ENCODE results near the gene HK2. TPM values are rescaled to one million over a fixed set of nuclear protein-coding genes. Genes with fewer than 3 reads are reported as not detected.

The HK2 gene
- total RNA-seq, 1 donor from 2014 or later = 23.2 TPM

- Mint-ChIP-seq H3K9me3 (ENCODE audit: unreplicated experiment) (no peaks in the 10 kb centered on the region), H3K4me3 (ENCODE audit: unreplicated experiment) (peak overlapping the region; percentile 54), H3K27ac (ENCODE audit: unreplicated experiment) (no peak overlapping the region), H3K4me1 (ENCODE audit: unreplicated experiment) (no peaks in the 10 kb centered on the region), H3K36me3 (ENCODE audit: low read depth, unreplicated experiment) (peaks cover 75% of the 10 kb centered on the region), H3K27me3 (ENCODE audit: unreplicated experiment) (peaks cover 2% of the 10 kb centered on the region)
- TF ChIP-seq CTCF (IDR thresholded peaks at IDR 0.05; ENCODE audit: unreplicated experiment) = no peak
- no peak for DNase-seq (ENCODE audit: low spot score)
Observed at GRCh38 chr2:74886251-74886650, 52.3 kb downstream of the HK2 start.

GRCh38 chr2:74886811-74887210, 52.9 kb downstream of the HK2 start:
- DNase-seq (ENCODE audit: low spot score) = no peak
- no peaks in the 10 kb centered on the region for H3K4me1 Mint-ChIP-seq (ENCODE audit: unreplicated experiment)
- peaks cover 2% of the 10 kb centered on the region for H3K27me3 Mint-ChIP-seq (ENCODE audit: unreplicated experiment)
- H3K4me3 Mint-ChIP-seq (ENCODE audit: unreplicated experiment) = no peak overlapping the region
- H3K27ac Mint-ChIP-seq (ENCODE audit: unreplicated experiment) = no peak overlapping the region
- peaks cover 77% of the 10 kb centered on the region for H3K36me3 Mint-ChIP-seq (ENCODE audit: low read depth, unreplicated experiment)
- no peak for TF ChIP-seq CTCF (IDR thresholded peaks at IDR 0.05; ENCODE audit: unreplicated experiment)
- no peaks in the 10 kb centered on the region for H3K9me3 Mint-ChIP-seq (ENCODE audit: unreplicated experiment)

GRCh38 chr2:74887445-74887951, 53.6 kb downstream of the HK2 start:
- Mint-ChIP-seq H3K9me3 (ENCODE audit: unreplicated experiment) (no peaks in the 10 kb centered on the region), H3K36me3 (ENCODE audit: low read depth, unreplicated experiment) (peaks cover 72% of the 10 kb centered on the region), H3K4me1 (ENCODE audit: unreplicated experiment) (no peaks in the 10 kb centered on the region), H3K27me3 (ENCODE audit: unreplicated experiment) (peaks cover 2% of the 10 kb centered on the region), H3K4me3 (ENCODE audit: unreplicated experiment) (peak overlapping the region; percentile 35), H3K27ac (ENCODE audit: unreplicated experiment) (no peak overlapping the region)
- TF ChIP-seq CTCF (IDR thresholded peaks at IDR 0.05; ENCODE audit: unreplicated experiment) = no peak
- DNase-seq (ENCODE audit: low spot score) = no peak

- Mint-ChIP-seq H3K4me1 (ENCODE audit: unreplicated experiment) (no peaks in the 10 kb centered on the region), H3K36me3 (ENCODE audit: low read depth, unreplicated experiment) (peaks cover 68% of the 10 kb centered on the region), H3K27ac (ENCODE audit: unreplicated experiment) (no peak overlapping the region), H3K9me3 (ENCODE audit: unreplicated experiment) (no peaks in the 10 kb centered on the region), H3K4me3 (ENCODE audit: unreplicated experiment) (peak overlapping the region; percentile 35), H3K27me3 (ENCODE audit: unreplicated experiment) (peaks cover 2% of the 10 kb centered on the region)
- TF ChIP-seq CTCF (IDR thresholded peaks at IDR 0.05; ENCODE audit: unreplicated experiment) = no peak
- DNase-seq (ENCODE audit: low spot score) = no peak
Observed at GRCh38 chr2:74887960-74888700, 54.2 kb downstream of the HK2 start.

GRCh38 chr2:74889159-74889558, 55.2 kb downstream of the HK2 start:
- H3K27ac Mint-ChIP-seq (ENCODE audit: unreplicated experiment) = no peak overlapping the region
- peak overlapping the region; percentile 14 for H3K4me3 Mint-ChIP-seq (ENCODE audit: unreplicated experiment)

More at GRCh38 chr2:74889159-74889558, 55.2 kb downstream of the HK2 start:
- no peak for DNase-seq (ENCODE audit: low spot score)
- Mint-ChIP-seq H3K36me3 (ENCODE audit: low read depth, unreplicated experiment) (peaks cover 67% of the 10 kb centered on the region), H3K27me3 (ENCODE audit: unreplicated experiment) (peaks cover 2% of the 10 kb centered on the region), H3K9me3 (ENCODE audit: unreplicated experiment) (no peaks in the 10 kb centered on the region), H3K4me1 (ENCODE audit: unreplicated experiment) (no peaks in the 10 kb centered on the region)
- no peak for TF ChIP-seq CTCF (IDR thresholded peaks at IDR 0.05; ENCODE audit: unreplicated experiment)

All from endothelial cell (in vitro differentiated cells).